SK-N-SH (cell line): ENCODE data around the gene E2F4. TPM values are rescaled to one million over a fixed set of nuclear protein-coding genes. Genes with fewer than 3 reads are reported as not detected.

ENCODE experiments used
- CTCF ChIA-PET: fragments of 300-600, 350-600 bp; formaldehyde crosslinking; extraction: SDS; loops from one replicate; lab custom pipeline; 2021; lab: Yijun Ruan, JAX
- POLR2A ChIA-PET: fragments of 350-600 bp; sonication (Branson Sonifier 250); formaldehyde crosslinking; extraction: SDS; loops from one replicate; lab custom pipeline; 2020; ENCODE audit warnings: antibody characterized with exemption, inconsistent platforms; lab: Yijun Ruan, JAX
- DNase-seq: peaks from one replicate; pipeline ENCODE4 v3.0.0; 2012
- H2AFZ ChIP-seq: fragments of 200-600 bp; sonication (generic); 2 replicates; pipeline ENCODE4 v1.8.1; 2016; ENCODE audit warnings: antibody characterized with exemption, mild to moderate bottlenecking, low read depth
- H3F3A ChIP-seq: fragments of 200-600 bp; sonication (generic); replicated peaks from 2 replicates; pipeline ENCODE3; 2016; ENCODE audit warnings: antibody characterized with exemption, mild to moderate bottlenecking; ENCODE audit not compliant: insufficient read depth
- H3K27ac ChIP-seq, 2 experiments: fragments of 200-500 bp in 1 of 2; fragments of 200-600 bp in 1 of 2; sonication (Bioruptor generic) in 1 of 2; sonication (generic), shearing (Covaris generic) in 1 of 2; 2 replicates each; pipeline versions ENCODE4 v1.5.1 to v1.6.1; 2014 to 2016; ENCODE audit warnings: low read depth in 2 of 2, inconsistent platforms in 1 of 2, low read length in 1 of 2, mild to moderate bottlenecking in 1 of 2, mixed read lengths in 1 of 2
- H3K27me3 ChIP-seq: fragments of 200-600 bp; sonication (generic), shearing (Covaris generic); 2 replicates; pipeline ENCODE4 v1.6.1; 2016; ENCODE audit warnings: mixed run types; ENCODE audit not compliant: insufficient read depth
- H3K36me3 ChIP-seq, 2 experiments: fragments of 200-500 bp in 1 of 2; fragments of 200-600 bp in 1 of 2; sonication (Bioruptor generic) in 1 of 2; sonication (generic) in 1 of 2; replicated peaks in 1 of 2; 2 replicates each; pipeline versions ENCODE3 to v1.5.1; 2014 to 2016; ENCODE audit warnings: low read length in 1 of 2, mild to moderate bottlenecking in 1 of 2; ENCODE audit not compliant: insufficient read depth in 2 of 2, control insufficient read depth in 1 of 2
- H3K4me1 ChIP-seq, 2 experiments: fragments of 200-500 bp in 1 of 2; fragments of 200-600 bp in 1 of 2; sonication (Bioruptor generic) in 1 of 2; sonication (generic), shearing (Covaris generic) in 1 of 2; 2 replicates each; pipeline versions ENCODE4 v1.5.1 to v1.6.1; 2014 to 2016; ENCODE audit warnings: low read depth in 1 of 2, low read length in 1 of 2, mixed run types in 1 of 2; ENCODE audit not compliant: insufficient read depth in 2 of 2, control insufficient read depth in 1 of 2
- H3K4me2 ChIP-seq: fragments of 200-600 bp; sonication (generic), shearing (Covaris generic); 2 replicates; pipeline ENCODE4 v1.6.1; 2017; ENCODE audit warnings: mixed run types
- H3K4me3 ChIP-seq, 2 experiments: fragments of 200-500 bp in 1 of 2; fragments of 200-600 bp in 1 of 2; sonication (Bioruptor generic) in 1 of 2; sonication (generic), shearing (Covaris generic) in 1 of 2; 2 replicates each; pipeline versions ENCODE4 v1.5.1 to v1.8.1; 2014 to 2016; ENCODE audit warnings: low read depth in 2 of 2, inconsistent platforms in 1 of 2, low read length in 1 of 2, mild to moderate bottlenecking in 1 of 2, mixed read lengths in 1 of 2, moderate library complexity in 1 of 2
- H3K79me2 ChIP-seq: fragments of 200-600 bp; sonication (generic); 2 replicates; pipeline ENCODE4 v1.8.1; 2017; ENCODE audit warnings: mild to moderate bottlenecking; ENCODE audit not compliant: insufficient read depth
- H3K9ac ChIP-seq: fragments of 200-600 bp; sonication (generic); 2 replicates; pipeline ENCODE4 v1.6.1; 2017; ENCODE audit warnings: mixed run types
- H3K9me2 ChIP-seq: fragments of 200-600 bp; sonication (generic); 2 replicates; pipeline ENCODE4 v1.6.1; 2017; ENCODE audit warnings: mixed run types
- H3K9me3 ChIP-seq: fragments of 200-600 bp; sonication (generic); 2 replicates; pipeline ENCODE4 v1.6.1; 2017; ENCODE audit warnings: mixed run types, mild to moderate bottlenecking, moderate library complexity
- H4K20me1 ChIP-seq: fragments of 200-600 bp; sonication (generic); 2 replicates; pipeline ENCODE4 v1.6.1; 2017; ENCODE audit warnings: mild to moderate bottlenecking, mixed run types; ENCODE audit not compliant: insufficient read depth
- CHD2 ChIP-seq: fragments of 150-350 bp; IDR thresholded peaks from 2 replicates; pipeline ENCODE4 v1.6.1; 2018; ENCODE audit warnings: low read length; ENCODE audit not compliant: partially characterized antibody
- CTCF ChIP-seq: fragments of 200-600 bp; sonication (generic); IDR thresholded peaks from 2 replicates; pipeline ENCODE4 v1.6.1; 2017; ENCODE audit warnings: antibody characterized with exemption, mild to moderate bottlenecking, moderate library complexity
- ELF1 ChIP-seq: IDR thresholded peaks from 2 replicates; pipeline ENCODE4 v1.4.0; 2012
- EP300 ChIP-seq, 2 experiments: IDR thresholded peaks; 2 replicates each; pipeline versions ENCODE4 v1.4.0 to v1.6.1; 2012; ENCODE audit warnings: borderline replicate concordance in 1 of 2, low read depth in 1 of 2, low read length in 1 of 2
- FOXJ3 ChIP-seq: sonication (generic); formaldehyde crosslinking; IDR thresholded peaks from 2 replicates; pipeline ENCODE4 v1.5.1; 2020; ENCODE audit warnings: mild to moderate bottlenecking, missing genetic modification reagents
- FOXM1 ChIP-seq: IDR thresholded peaks from 2 replicates; pipeline ENCODE4 v1.4.0; 2012; ENCODE audit warnings: low read depth, mild to moderate bottlenecking
- GATA2 ChIP-seq: sonication (generic); formaldehyde crosslinking; IDR thresholded peaks from 2 replicates; pipeline ENCODE4 v1.5.0; 2020; ENCODE audit warnings: mild to moderate bottlenecking, missing genetic modification reagents
- JUND ChIP-seq: IDR thresholded peaks from 2 replicates; pipeline ENCODE4 v1.4.0; 2012
- MEF2A ChIP-seq: IDR thresholded peaks from 2 replicates; pipeline ENCODE4 v1.4.0; 2012; ENCODE audit warnings: low read depth, borderline replicate concordance
- MXI1 ChIP-seq: IDR thresholded peaks from 2 replicates; pipeline ENCODE4 v1.6.1; 2012; ENCODE audit warnings: mild to moderate bottlenecking, low read depth, low read length, improper control_type of control experiment
- NFIC ChIP-seq: IDR thresholded peaks from 2 replicates; pipeline ENCODE4 v1.4.0; 2012; ENCODE audit warnings: borderline replicate concordance
- NRF1 ChIP-seq: IDR thresholded peaks from 2 replicates; pipeline ENCODE4 v1.6.1; 2012; ENCODE audit warnings: low read depth, mild to moderate bottlenecking, low read length
- RAD21 ChIP-seq: IDR thresholded peaks from 2 replicates; pipeline ENCODE4 v1.6.1; 2012; ENCODE audit warnings: mild to moderate bottlenecking, low read length
- RCOR1 ChIP-seq: fragments of 150-350 bp; IDR thresholded peaks from 2 replicates; pipeline ENCODE4 v1.6.1; 2017; ENCODE audit warnings: antibody characterized with exemption, low read length
- REST ChIP-seq: IDR thresholded peaks from 2 replicates; pipeline ENCODE4 v1.6.1; 2012; ENCODE audit warnings: mild to moderate bottlenecking, low read depth, low read length, moderate library complexity
- RFX5 ChIP-seq: IDR thresholded peaks from 2 replicates; pipeline ENCODE4 v1.6.1; 2012; ENCODE audit warnings: mild to moderate bottlenecking, improper control_type of control experiment, low read length
- RXRA ChIP-seq: IDR thresholded peaks from 2 replicates; pipeline ENCODE4 v1.4.0; 2012; ENCODE audit warnings: low read depth, mild to moderate bottlenecking, borderline replicate concordance
- SMC3 ChIP-seq: IDR thresholded peaks from 2 replicates; pipeline ENCODE4 v1.6.1; 2012; ENCODE audit warnings: low read depth, low read length, improper control_type of control experiment
- TCF12 ChIP-seq: IDR thresholded peaks from 2 replicates; pipeline ENCODE4 v1.4.0; 2012
- TEAD4 ChIP-seq: IDR thresholded peaks from 2 replicates; pipeline ENCODE4 v1.4.0; 2012; ENCODE audit warnings: mild to moderate bottlenecking, borderline replicate concordance; ENCODE audit not compliant: insufficient read depth
- YY1 ChIP-seq: IDR thresholded peaks from 2 replicates; pipeline ENCODE4 v1.4.0; 2012; ENCODE audit warnings: low read depth, mild to moderate bottlenecking
- WGBS: methylation state at CpG from one replicate; pipeline ENCODE4 v1.1.6; 2017; ENCODE audit warnings: low lambda C conversion rate; 5-methylcytosine and 5-hydroxymethylcytosine counted together
- polyA plus RNA-seq, 3 experiments: library from polyadenylated mRNA; depleted of rRNA; stranded (reverse); fragments of >200 nt; gene quantifications; 2 replicates each; pipeline ENCODE4 v1.2.3, GENCODE V29; 2012
- TF ChIP-seq, protein P1 (sequence below): IDR thresholded peaks from 2 replicates; pipeline ENCODE4 v1.4.0; 2012; ENCODE audit warnings: low read depth, borderline replicate concordance
- TF ChIP-seq, protein P2 (sequence below): IDR thresholded peaks from 2 replicates; pipeline ENCODE4 v1.4.0; 2012; ENCODE audit warnings: low read depth, borderline replicate concordance
- TF ChIP-seq, protein P3 (sequence below): IDR thresholded peaks from 2 replicates; pipeline ENCODE4 v1.4.0; 2012; ENCODE audit warnings: low read depth

The E2F4 gene
- polyA plus RNA-seq, 1 of the 3 experiments (the other 2 are of a cell fraction): 168 TPM

DNA sequence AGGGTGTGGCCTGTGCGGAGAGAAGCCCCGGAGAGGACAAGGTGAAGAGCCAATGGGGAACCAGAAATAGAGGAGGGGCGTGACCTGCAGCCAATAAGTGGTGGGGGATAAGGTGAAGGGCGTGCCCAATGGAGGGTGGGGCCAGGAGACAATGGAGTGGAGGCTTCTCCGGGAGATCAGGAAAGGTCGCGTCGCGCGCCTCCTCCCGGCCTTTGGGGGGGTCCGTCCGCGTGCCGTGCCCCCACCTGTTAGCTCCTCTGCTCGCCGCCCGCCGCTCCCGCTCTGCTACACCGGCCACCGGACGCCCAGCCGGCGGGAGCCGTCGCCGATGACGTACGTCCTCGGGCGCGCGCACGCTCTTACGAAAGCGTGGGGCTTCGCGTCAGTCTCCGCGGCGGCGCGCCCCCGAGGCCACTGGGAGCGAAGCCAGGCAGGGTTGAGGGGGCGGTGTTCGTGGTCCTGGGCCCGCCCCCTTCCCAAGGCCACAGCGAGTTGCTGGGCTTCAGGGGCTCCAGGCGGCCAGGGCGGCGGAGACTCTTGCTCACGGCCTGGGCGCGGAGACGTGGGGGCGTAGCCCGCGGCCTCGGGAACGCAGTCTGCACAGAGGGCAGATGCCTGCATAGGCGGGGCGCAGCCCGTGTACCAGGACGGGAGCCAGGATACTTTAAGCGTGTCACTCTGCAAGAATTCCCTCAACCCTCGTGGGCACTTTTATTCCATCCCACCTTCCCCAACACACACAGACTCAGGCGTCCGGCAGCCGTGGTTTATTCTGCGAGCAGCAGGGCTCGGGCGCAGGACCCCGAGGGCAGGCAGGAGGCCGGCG is 8.1 kb upstream of the E2F4 start, which contains the start of gene MATCAP1:
TSS of gene MATCAP1 (minus strand) at position 337 of the 826 bp plus-strand sequence. CDS start 3,353 bp downstream, outside the sequence.
- Histone ChIP-seq H3K27me3 (no peaks in the 10 kb centered on the region), H3F3A (peaks cover 36% of the 10 kb centered on the region), H3K79me2 (peaks cover 21% of the 10 kb centered on the region), H3K9me2 (no peaks in the 10 kb centered on the region), H3K36me3 (no peaks in the 10 kb centered on the region), H3K9ac (peak within 1 kb of the TSS; percentile 96), H4K20me1 (no peaks in the 10 kb centered on the region; the same call in none of the 2 replicates), H3K4me2 (peak within 1 kb of the TSS; percentile 92), H3K9me3 (no peaks in the 10 kb centered on the region), H2AFZ (peak within 1 kb of the TSS; percentile 66; the same call in 1 of the 2 replicates), H3K4me3 (peak within 1 kb of the TSS; percentile 81 to 82), H3K27ac (peak within 1 kb of the TSS; percentile 92 to 97), H3K4me1 (peaks cover 22 to 29% of the 10 kb centered on the region in 2 experiments)
- CTCF ChIA-PET: interaction anchor here (0.6 to 4.2 kb wide), 11 partner anchors 9 to 288 kb away, joined by 3 to 27 read pairs (median 6); partner anchors contain the start of gene NOL3
- peak; percentile 99 for DNase-seq
- WGBS: under 1% methylated on average over 30 of the region's 77 CpGs
- POLR2A ChIA-PET: interaction anchor here (0.7 to 2.0 kb wide), 7 partner anchors 8 to 77 kb away, joined by 3 to 12 read pairs (median 5); partner anchors contain the start of genes HSF4 and NOL3
- no peak for TF ChIP-seq EP300 (IDR thresholded peaks at IDR 0.05; ENCODE audit: borderline replicate concordance in 1 of 2, low read depth in 1 of 2, low read length in 1 of 2)
- TF ChIP-seq NRF1: peak; percentile 26; the same call in 1 of the 2 replicates
- no peak for TF ChIP-seq MEF2A
- no peak for TF ChIP-seq RAD21
- no peak for TF ChIP-seq CHD2
- no peak for TF ChIP-seq FOXM1
- no peak for TF ChIP-seq RXRA
- TF ChIP-seq REST: peak; percentile 39
- TF ChIP-seq RCOR1: no peak
- TF ChIP-seq ELF1: no peak
- TF ChIP-seq SMC3: no peak
- no peak for TF ChIP-seq GATA2 (CRISPR knock-in tag)
- TF ChIP-seq, protein P1, sequence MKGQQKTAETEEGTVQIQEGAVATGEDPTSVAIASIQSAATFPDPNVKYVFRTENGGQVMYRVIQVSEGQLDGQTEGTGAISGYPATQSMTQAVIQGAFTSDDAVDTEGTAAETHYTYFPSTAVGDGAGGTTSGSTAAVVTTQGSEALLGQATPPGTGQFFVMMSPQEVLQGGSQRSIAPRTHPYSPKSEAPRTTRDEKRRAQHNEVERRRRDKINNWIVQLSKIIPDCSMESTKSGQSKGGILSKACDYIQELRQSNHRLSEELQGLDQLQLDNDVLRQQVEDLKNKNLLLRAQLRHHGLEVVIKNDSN: no peak
- TF ChIP-seq JUND: no peak
- TF ChIP-seq, protein P2, sequence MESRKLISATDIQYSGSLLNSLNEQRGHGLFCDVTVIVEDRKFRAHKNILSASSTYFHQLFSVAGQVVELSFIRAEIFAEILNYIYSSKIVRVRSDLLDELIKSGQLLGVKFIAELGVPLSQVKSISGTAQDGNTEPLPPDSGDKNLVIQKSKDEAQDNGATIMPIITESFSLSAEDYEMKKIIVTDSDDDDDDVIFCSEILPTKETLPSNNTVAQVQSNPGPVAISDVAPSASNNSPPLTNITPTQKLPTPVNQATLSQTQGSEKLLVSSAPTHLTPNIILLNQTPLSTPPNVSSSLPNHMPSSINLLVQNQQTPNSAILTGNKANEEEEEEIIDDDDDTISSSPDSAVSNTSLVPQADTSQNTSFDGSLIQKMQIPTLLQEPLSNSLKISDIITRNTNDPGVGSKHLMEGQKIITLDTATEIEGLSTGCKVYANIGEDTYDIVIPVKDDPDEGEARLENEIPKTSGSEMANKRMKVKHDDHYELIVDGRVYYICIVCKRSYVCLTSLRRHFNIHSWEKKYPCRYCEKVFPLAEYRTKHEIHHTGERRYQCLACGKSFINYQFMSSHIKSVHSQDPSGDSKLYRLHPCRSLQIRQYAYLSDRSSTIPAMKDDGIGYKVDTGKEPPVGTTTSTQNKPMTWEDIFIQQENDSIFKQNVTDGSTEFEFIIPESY: no peak
- 0 out of 2 replicates have a peak, but pooled peaks have one; percentile 11 for TF ChIP-seq FOXJ3 (CRISPR knock-in tag)
- no peak for TF ChIP-seq TEAD4
- TF ChIP-seq MXI1: peak; percentile 68
- TF ChIP-seq TCF12: no peak
- no peak for TF ChIP-seq CTCF
- TF ChIP-seq RFX5: no peak
- TF ChIP-seq, protein P3, sequence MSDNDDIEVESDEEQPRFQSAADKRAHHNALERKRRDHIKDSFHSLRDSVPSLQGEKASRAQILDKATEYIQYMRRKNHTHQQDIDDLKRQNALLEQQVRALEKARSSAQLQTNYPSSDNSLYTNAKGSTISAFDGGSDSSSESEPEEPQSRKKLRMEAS: peak; percentile 37; the same call in 1 of the 2 replicates
- TF ChIP-seq YY1: no peak
- TF ChIP-seq NFIC: peak; percentile 44; the same call in 1 of the 2 replicates
